HS-27A (cell line): ENCODE measurements around the gene GBP6.
A peak's percentile ranks its signal among the peaks of the same experiment; 100 is the strongest.
"Not testable (repeated sequence)": the region's sequence is repeated elsewhere in the genome, so short reads cannot be mapped to it uniquely, and the experiment has no call there.

Source experiments
- DNase-seq: peaks from one replicate; pipeline ENCODE4 v3.0.0-alpha.2; 2012; ENCODE audit warnings: low read depth, missing footprints

The GBP6 gene, protein sequence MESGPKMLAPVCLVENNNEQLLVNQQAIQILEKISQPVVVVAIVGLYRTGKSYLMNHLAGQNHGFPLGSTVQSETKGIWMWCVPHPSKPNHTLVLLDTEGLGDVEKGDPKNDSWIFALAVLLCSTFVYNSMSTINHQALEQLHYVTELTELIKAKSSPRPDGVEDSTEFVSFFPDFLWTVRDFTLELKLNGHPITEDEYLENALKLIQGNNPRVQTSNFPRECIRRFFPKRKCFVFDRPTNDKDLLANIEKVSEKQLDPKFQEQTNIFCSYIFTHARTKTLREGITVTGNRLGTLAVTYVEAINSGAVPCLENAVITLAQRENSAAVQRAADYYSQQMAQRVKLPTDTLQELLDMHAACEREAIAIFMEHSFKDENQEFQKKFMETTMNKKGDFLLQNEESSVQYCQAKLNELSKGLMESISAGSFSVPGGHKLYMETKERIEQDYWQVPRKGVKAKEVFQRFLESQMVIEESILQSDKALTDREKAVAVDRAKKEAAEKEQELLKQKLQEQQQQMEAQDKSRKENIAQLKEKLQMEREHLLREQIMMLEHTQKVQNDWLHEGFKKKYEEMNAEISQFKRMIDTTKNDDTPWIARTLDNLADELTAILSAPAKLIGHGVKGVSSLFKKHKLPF

DNA sequence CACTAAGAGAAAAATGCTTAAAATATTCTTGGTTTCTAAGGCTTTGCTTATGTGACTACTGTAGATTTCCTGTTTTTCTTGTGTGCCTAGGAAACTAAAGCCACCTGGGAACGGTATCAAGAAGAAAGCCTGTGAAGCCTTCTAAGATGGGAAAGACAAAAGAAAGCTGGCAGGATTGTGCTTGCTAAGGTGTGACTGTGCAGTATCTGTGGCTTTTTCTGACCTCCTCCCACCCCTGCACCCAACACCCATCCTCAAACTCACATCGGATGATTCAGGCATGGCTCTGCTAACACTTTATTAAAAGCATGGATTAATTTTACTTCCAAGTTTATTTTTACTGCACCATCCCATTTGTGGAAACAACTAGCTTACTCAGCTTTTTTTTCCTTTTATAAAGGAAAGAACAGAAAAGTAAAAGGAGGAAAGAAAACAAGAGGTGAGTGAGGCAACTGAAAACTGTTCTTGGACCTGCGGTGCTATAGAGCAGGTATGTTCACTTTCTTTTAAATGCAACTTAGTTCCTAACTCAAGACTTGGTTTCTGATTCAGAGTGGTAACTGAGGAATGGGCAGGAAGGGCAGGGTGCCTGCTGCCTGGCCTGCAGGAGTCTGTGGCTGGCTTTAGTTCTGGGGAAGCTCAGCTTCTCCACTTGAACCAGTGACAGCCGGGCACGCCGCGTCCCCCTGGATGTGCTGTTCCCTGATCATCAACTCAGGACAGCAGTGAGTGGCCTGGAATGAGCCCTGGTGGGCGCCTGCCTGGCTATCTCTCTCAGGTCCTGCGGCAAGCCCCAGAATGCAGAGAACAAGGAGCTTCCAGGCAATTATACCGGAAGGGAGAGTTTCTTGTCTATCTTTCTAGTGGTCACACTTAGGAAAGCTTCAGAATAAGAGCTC lies at the start of gene GBP6:
TSS of gene GBP6 (plus strand) at position 422 of the 899 bp plus-strand sequence. CDS start 4,493 bp downstream, outside the sequence.
- DNase-seq: no peak

DNA sequence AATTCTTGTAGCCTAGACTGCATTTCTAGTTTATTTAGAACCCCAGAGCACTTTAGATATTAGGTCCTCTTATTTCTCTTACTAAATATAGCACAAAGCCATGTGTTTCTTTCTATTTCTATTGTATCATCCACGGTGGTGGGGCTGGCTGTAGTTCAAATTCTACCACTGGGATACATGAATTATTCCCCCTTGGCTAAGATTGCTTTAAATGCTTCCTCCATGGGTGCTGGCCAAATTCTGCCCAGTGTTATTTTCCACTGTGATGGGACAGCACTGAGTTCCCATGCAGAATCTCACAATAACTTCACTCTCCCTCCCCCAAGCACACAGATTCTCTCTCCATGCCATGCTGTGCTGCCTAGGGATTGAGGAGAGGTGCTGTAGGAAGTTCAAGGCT lies 41.5 kb upstream of the GBP6 start:
- DNase-seq: no peak

DNA sequence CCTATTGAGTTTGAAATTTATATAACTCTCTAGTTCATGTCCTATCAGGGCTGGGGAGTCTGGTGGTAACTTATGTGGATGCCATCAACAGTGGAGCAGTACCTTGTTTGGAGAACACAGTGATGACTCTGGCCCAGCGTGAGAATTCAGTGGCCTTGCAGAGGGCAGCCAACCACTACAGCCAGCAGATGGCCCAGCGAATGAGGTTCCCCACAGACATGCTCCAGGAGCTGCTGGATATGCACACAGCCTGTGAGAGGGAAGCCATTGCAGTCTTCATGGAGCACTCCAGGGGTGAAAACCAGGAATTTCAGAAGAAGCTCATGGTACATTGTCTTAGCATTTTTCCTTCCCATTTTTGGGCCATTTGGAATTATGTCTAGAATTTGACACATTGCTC lies 32.0 kb upstream of the GBP6 start:
- DNase-seq: no peak

DNA sequence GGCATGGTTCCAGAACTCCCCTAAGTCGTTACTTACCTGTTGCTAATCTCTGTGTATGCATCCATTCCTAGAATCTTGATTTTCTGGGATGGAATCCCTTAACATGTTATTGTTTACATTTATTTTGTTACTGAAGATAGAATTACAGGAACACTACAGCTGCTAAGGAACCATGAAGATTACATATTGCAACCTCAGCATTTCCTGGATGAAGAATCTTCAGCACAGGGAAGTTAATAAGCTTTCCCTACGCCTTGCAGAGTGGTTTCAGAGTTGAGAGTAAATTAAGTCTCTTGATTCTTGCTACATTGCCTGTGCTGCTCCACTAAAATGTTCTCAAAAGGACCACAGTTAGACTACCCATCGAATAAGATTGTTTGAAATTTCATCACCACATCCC lies 31.4 kb upstream of the GBP6 start:
- DNase-seq: no peak

DNA sequence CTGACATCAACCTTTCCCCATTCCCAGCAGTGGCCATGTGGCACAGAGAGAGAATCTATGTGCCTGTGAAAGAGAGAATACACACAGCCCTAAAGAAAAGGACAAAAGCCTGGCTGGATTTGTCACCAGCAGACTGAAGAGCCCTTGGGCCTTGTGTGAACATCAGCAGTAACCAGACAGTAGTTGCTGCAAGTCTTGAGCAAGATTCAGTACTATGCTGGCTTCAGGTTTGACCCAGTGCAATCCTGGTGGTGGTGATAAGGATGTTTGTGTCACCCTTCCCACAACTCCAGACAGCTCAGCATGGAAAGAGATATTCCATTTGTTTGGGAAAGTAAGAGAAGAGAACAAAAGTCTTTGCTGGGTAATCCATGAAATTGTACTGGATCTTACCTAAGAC lies 28.4 kb upstream of the GBP6 start:
- no peak for DNase-seq

DNA sequence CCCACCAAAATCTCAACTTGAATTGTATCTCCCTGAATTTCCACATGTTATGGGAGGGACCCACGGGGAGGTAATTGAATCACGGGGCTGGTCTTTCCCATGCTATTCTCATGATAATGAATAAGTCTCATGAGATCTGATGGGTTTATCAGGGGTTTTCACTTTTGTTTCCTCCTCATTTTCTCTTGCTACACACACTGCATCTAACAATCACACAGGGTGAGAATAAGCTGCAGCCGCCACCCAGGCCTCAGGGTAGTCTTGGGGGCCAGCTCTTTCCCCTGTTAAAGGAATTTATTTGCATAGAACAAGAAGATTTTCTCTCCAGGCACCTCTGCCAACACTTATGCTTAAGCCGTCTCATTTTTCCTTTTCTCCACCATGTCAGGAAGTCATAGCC lies 26.0 kb upstream of the GBP6 start:
- DNase-seq: no peak

DNA sequence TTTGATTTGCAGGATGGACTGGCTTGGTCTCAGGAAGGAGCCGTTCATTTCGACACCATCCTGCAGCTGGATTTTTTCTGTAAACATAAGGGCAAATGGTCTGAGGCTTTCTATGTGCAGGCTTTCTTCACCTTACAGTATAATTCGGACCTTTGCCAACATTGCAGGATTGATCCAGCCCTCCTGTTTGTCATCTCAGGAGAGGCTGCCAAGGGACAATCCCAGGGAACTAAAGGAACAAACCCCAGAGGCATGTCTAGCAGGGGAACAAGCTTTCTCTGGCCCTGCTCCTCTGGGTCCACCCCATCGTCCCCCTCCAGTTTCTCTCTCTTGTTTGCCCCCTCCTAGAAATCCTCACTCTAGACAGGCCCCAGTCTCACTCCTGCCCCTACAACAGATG lies 24.8 kb upstream of the GBP6 start:
- no peak for DNase-seq

DNA sequence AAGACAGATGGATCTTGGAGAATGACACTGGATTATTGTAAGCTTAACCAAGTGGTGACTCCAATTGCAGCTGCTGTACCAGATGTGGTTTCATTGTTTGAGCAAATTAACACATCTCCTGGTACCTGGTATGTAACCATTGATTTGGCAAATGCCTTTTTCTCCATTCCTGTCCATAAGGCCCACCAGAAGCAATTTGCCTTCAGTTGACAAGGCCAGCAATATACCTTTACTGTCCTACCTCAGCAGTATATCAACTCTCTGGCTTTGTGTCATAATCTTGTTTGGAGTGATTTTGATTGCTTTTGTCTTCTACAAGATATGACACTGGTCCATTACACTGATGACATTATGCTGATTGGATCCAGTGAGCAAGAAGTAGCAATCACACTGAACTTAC lies 18.4 kb upstream of the GBP6 start:
- not testable (repeated sequence) for DNase-seq

DNA sequence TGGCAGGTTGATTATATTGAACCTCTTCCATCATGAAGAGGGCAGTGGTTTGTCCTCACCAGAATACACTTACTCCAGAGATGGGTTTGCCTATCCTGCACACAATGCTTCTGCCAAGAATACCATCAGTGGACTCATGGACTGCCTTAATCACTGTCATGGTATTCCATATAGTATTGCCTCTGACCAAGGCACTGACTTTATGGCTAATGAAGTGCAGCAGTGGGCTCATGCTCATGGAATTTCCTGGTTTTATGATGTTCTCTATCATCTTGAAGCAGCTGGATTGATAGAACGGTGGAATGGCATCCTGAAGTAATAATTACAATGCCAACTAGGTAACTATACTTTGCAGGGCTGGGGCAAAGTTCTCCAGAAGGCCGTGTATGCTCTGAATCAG lies 16.6 kb upstream of the GBP6 start:
- no peak for DNase-seq

DNA sequence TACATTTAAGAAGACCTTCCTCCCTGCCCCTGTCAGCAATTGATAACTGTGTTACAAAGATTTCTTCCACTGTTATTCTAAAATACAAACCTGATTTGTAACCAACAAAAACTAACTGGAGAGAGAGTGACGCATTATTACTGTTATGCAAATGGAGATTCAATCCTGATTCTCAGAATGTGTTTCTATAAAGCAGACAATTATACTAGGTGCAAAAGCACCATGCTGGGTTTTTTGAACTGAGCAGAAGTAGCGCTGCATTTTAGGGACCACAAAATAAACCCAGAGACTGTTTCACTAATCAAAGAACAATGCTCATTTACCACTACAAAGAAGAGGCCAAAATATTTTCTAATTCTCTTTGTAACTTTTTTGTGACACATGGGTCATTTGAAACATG lies 13.6 kb upstream of the GBP6 start:
- DNase-seq: no peak

DNA sequence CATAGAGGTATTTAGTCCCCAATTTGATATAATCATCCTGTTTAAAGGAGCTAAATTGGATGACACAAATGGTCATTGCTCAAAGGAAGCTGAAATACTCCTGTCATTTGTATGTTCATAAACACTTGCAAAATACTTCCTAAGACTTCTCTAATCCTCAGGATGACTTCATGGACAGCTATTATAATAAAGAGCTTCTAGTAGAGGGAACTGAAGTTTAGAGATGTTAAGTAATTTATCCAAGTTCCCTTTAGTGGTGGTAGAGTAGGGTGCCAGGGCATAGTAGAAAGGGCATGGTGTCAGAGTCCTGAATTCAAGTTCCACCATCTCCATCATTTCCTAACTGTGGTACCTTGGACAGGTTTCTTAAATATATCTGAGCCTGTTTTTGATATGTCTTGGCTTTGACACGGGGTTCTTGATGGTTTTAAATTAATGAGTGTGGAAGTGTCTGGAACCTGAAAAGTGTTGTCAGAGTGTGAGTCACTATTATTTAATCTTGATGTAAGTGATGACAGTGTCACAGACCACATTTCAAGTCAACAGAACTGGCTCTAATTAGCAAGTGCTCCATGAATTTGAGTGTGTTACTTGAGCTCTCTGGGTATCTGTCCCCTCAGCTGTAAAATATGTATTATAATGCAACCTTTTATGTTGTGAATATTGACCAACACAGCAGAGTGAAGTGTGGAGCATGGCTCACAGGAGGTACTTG lies 12.1 kb upstream of the GBP6 start:
- DNase-seq: no peak

DNA sequence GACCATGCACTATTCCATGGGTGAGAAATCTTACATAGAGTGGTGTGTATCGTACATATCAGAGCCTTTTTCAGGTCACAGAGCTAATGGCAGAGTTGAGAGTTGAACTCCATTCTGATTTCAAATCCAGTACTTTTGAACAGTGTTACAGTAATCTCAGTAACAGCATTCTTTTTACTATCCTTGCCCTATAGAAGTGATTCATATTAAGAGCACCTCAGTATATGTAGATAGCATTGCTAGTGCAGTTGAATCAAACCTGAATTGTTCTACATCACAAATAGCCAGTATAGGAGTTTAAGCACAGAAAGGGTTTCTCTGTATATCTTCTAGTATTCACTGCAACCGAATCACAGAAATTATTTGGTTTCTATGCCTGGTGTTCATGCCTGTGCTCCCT lies 11.4 kb upstream of the GBP6 start:
- DNase-seq: no peak

DNA sequence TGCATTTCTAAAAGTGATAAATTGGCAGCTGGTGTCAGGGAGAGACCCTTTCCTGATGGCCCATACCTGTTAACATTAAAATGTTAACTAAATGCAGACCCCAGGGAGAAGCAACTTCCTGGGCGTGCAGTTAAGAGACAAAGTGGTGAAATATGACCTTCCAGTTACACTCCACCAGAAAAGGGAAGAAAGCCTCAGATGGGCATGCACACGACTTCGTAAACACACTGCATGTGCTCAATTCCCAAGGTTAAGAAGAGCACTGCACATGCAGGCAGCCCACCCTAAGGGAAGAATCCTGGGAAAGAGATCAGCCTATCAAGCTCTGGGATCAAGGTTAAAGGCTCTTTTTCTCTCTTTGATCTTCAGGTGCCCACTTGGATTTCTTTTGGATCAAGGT lies 9.7 kb upstream of the GBP6 start:
- no peak for DNase-seq

DNA sequence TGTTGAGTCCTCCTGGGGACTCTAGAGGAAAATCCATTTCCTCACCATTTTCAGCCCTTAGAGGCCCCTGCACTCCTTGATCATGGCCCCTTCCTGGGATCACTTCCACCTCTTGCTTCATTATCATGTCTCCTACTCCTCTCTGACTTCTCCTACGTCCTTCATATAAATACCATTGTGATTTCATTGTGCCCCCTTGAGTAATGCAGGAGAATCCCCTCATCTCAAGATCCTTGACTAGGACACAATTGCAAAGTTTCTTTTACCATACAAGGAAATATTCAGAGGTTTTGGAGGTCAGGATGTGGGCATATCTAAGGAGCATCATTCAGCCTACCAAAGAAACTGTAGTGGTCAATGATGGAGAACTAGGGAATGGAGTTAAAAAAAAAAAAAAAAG lies 8.8 kb upstream of the GBP6 start:
- DNase-seq: no peak

DNA sequence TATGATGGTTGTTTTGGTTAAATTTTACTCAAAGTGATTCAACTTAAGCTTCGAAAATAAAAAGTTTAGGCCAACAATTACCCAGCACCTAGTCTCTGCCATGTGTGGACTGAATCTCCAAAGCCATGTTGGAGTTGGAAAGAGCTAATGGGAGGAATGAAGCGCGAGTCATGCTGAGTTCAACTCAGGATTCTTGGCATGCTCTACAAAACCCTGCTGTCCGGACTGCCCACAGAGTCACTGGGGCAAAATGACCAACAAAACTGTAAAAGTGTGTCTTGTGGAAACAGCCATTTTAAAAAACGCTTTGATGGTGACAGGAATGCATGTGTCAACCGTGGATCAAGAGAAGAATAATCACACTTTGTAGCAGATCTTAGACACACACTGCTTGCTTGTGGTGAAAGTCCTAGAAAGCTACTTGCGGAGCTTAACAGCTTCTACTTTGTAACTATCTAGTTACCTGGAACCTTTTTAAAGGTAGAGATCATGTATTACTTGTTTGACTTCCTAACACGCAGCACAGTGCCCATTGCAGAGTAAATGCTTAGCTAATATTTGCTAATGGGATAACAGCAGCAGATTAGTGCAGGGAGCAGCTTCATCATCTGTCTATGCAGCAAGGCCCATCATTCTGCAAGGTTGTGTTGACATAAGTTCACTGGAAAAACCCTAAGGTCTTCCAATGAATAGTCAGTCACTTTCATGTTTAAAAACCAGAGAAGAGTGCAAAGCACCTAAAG lies 7.0 kb upstream of the GBP6 start:
- DNase-seq: no peak

DNA sequence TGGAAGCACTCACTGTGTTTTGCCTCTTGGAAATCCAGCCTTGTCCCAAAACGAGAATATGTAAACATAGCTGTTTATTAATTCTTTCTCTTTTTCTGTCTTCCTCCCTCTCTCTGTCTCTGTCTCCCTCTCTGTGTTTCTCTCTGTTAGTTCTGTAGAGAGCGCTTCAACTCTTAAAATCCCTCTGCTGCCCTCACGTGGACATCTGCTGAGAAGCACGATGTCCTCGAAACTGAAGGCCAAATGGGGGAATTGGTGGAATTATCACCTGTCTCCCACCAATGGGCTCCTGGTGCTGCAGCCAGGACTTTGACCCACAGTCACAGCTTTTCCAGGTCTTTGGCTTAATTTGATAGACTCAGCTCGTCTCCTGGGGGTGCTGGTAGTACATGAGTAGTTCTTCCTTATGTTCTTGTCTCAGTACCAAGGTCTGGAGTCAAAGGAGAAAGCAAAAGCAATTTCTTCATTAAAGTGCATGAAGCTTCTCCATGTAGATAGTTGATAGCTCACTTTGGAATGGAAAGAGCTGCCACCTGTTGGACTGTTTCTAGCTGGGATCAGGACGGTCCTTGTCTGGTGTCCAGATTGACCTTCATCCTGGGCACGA lies 5.5 kb upstream of the GBP6 start:
- DNase-seq: peak; percentile 24

DNA sequence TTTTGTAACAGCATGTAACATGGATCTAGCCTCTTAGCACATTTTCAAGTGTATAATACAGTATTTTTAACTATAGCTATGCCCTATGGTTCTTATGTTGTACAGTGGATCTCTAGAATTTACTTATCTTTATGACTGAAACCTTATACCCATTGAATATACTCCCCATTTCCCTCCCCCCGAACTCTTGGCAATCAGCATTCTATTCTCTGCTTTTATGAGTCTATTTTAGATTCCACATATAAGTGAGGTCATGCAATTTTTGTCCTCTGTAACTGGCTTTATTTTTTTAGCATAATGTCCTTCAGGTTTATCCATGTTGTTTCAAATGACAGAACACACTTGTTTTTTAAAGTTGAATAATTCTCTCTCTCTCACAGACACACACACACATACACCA lies 3.1 kb upstream of the GBP6 start:
- no peak for DNase-seq

DNA sequence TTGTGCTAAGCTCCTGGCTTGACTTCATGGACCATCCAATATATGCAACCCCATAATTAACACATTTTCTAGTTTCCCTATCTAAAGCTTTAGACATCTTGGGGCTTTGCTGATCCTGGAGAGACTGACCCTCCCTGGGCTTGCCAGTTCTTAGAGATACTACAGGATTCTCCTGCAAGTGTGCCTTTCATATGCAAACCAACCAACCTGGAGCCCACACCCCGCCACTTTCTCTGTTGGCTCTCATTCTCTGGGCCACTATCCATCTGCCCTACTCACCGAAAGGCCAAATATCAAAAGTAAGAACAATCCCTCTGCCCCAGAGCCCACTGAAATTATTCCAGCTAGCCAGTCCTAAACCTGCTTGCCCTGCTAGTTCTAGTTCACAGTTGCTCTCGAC lies 2.2 kb upstream of the GBP6 start:
- DNase-seq: no peak

DNA sequence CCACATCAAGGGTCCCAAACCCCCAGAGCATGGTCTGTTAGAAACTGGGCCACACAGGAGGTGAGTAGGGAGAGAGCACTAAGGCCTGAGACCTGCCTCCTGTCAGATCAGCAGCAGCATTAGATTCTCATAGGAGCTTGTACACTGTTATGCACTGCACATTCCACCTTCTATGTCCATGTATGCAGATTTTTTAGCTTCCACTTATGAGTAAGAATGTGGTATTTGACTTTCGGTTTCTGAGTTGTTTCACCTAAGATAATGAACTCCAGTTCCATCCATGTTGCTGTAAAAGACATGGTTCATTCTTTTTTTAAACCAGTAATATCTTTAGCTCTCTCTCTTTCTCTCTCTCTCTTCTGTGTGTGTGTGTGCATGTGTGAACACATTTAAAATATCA lies 663 bp upstream of the GBP6 start:
- DNase-seq: no peak

DNA sequence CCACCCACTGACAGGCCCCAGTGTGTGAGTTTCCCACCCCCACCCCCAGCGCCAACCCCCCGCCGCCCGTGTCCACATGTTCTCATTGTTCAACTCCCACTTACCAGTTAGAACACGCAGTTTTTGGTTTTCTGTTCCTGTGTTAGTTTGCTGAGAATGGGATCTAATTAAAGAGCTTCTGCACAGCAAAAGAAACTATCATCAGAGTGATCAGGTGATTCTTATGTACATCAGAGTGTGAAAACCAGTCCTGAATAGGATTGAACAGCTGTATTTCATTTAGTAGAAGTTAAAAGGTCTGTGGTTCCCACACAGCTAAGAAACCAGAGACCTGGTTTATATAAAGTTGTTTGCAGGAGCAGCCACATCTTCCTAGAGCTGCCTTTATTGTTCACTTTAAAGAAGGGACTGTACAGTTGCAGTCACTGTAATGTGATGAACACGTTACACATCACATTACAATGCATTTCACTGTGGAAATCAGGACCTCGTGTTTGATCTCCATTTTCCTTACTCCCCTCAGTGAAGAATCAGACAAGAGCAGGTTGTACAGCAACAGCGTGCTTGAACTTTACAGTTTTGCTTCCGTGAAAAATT lies 1.2 kb downstream of the GBP6 start:
- no peak for DNase-seq

DNA sequence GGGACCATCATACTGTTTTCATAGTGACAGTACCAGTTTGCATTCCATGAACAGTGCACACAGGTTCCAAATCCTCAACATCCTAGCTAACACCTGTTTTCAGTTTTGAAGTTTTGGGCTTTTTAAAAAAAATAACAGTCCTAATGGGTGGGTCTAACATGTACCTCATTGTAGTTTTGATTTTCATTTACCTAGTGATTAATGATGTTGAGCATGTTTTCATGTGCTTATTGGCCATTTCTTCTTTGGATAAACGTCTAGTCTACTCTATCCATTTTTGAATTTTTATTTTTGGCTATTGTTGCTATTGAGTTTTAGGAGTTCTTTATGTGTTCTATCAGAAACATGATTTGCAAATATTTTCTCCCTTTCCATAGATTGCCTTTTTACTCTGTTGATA lies 3.4 kb downstream of the GBP6 start:
- no peak for DNase-seq
